Nephron (organoid): Measurements from ENCODE around the gene B3GNT3.

ENCODE experiments used
- H3K27ac Mint-ChIP-seq, 3 experiments: 2 replicates each; pipeline ENCODE4 v1.8.0; 2020; ENCODE audit warnings: mixed read lengths in 3 of 3, mild to moderate bottlenecking in 2 of 3, moderate library complexity in 1 of 3
- H3K27me3 Mint-ChIP-seq: 2 replicates; pipeline ENCODE4 v1.8.0; 2021; ENCODE audit warnings: low read depth, mild to moderate bottlenecking, moderate library complexity, mixed read lengths
- H3K36me3 Mint-ChIP-seq: 2 replicates; pipeline ENCODE4 v1.8.0; 2020; ENCODE audit warnings: low read depth, mixed read lengths
- H3K4me1 Mint-ChIP-seq: 2 replicates; pipeline ENCODE4 v1.8.0; 2020; ENCODE audit warnings: mixed read lengths
- H3K4me3 Mint-ChIP-seq, 3 experiments: 2 replicates each; pipeline ENCODE4 v1.8.0; 2020; ENCODE audit warnings: mild to moderate bottlenecking in 3 of 3, mixed read lengths in 3 of 3, moderate library complexity in 2 of 3
- H3K9me3 Mint-ChIP-seq: 2 replicates; pipeline ENCODE4 v1.8.0; 2020; ENCODE audit warnings: mixed read lengths
- TF ChIP-seq, protein P1 (sequence below), 3 experiments: fragments of 200-600 bp; sonication (generic); IDR thresholded peaks; one replicate each; pipeline ENCODE4 v1.5.0; 2021; ENCODE audit warnings: antibody characterized with exemption in 3 of 3; ENCODE audit not compliant: unreplicated experiment in 3 of 3

B3GNT3 gene

DNA sequence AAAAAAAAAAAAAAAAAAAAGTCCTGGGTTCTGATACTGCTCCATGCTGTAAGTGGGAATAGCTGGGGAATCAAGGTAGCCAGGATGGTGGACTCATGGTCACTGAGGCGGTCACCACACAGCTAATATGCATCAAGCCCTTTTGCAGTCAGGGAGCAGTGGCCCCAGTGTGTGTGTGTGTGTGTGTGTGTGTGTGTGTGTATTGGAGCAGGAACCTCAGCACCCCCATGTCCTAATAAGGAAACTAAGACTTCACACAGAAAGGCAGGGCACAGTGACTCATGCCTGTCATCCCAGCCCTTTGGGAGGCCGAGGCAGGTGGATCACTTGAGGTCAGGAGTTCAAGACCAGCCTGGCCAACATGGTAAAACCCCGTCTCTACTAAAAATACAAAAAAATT, 12.0 kb downstream of the B3GNT3 start:
- TF ChIP-seq, protein P1, sequence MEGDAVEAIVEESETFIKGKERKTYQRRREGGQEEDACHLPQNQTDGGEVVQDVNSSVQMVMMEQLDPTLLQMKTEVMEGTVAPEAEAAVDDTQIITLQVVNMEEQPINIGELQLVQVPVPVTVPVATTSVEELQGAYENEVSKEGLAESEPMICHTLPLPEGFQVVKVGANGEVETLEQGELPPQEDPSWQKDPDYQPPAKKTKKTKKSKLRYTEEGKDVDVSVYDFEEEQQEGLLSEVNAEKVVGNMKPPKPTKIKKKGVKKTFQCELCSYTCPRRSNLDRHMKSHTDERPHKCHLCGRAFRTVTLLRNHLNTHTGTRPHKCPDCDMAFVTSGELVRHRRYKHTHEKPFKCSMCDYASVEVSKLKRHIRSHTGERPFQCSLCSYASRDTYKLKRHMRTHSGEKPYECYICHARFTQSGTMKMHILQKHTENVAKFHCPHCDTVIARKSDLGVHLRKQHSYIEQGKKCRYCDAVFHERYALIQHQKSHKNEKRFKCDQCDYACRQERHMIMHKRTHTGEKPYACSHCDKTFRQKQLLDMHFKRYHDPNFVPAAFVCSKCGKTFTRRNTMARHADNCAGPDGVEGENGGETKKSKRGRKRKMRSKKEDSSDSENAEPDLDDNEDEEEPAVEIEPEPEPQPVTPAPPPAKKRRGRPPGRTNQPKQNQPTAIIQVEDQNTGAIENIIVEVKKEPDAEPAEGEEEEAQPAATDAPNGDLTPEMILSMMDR (IDR thresholded peaks at IDR 0.05; ENCODE audit: unreplicated experiment in 3 of 3) = no peak
- no peaks in the 10 kb centered on the region for H3K4me1 Mint-ChIP-seq
- no peak overlapping the region for H3K4me3 Mint-ChIP-seq
- no peaks in the 10 kb centered on the region for H3K9me3 Mint-ChIP-seq
- no peaks in the 10 kb centered on the region for H3K36me3 Mint-ChIP-seq
- peaks cover 41% of the 10 kb centered on the region for H3K27me3 Mint-ChIP-seq
- no peak overlapping the region for H3K27ac Mint-ChIP-seq

GRCh38 chr19:17807731-17808316, 12.9 kb downstream of the B3GNT3 start:
- Mint-ChIP-seq H3K4me1 (no peaks in the 10 kb centered on the region), H3K36me3 (no peaks in the 10 kb centered on the region), H3K9me3 (no peaks in the 10 kb centered on the region), H3K27ac (no peak overlapping the region), H3K4me3 (no peak overlapping the region), H3K27me3 (peaks cover 40% of the 10 kb centered on the region)
- TF ChIP-seq, protein P1 (IDR thresholded peaks at IDR 0.05; ENCODE audit: unreplicated experiment in 3 of 3) = no peak

GRCh38 chr19:17811103-17811502, 16.2 kb downstream of the B3GNT3 start:
- peaks cover 29% of the 10 kb centered on the region for H3K27me3 Mint-ChIP-seq
- no peaks in the 10 kb centered on the region for H3K36me3 Mint-ChIP-seq
- no peaks in the 10 kb centered on the region for H3K4me1 Mint-ChIP-seq
- TF ChIP-seq, protein P1 (IDR thresholded peaks at IDR 0.05; ENCODE audit: unreplicated experiment in 3 of 3) = no peak
- no peaks in the 10 kb centered on the region for H3K9me3 Mint-ChIP-seq
- no peak overlapping the region for H3K4me3 Mint-ChIP-seq
- H3K27ac Mint-ChIP-seq = no peak overlapping the region

DNA sequence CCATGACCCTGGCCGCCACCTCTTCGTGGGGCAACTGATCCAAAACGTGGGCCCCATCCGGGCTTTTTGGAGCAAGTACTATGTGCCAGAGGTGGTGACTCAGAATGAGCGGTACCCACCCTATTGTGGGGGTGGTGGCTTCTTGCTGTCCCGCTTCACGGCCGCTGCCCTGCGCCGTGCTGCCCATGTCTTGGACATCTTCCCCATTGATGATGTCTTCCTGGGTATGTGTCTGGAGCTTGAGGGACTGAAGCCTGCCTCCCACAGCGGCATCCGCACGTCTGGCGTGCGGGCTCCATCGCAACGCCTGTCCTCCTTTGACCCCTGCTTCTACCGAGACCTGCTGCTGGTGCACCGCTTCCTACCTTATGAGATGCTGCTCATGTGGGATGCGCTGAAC, 16.7 kb downstream of the B3GNT3 start:
- Mint-ChIP-seq H3K36me3 (no peaks in the 10 kb centered on the region), H3K27me3 (peaks cover 27% of the 10 kb centered on the region), H3K4me1 (no peaks in the 10 kb centered on the region), H3K4me3 (no peak overlapping the region), H3K27ac (no peak overlapping the region), H3K9me3 (no peaks in the 10 kb centered on the region)
- TF ChIP-seq, protein P1 (IDR thresholded peaks at IDR 0.05; ENCODE audit: unreplicated experiment in 3 of 3) = no peak

DNA sequence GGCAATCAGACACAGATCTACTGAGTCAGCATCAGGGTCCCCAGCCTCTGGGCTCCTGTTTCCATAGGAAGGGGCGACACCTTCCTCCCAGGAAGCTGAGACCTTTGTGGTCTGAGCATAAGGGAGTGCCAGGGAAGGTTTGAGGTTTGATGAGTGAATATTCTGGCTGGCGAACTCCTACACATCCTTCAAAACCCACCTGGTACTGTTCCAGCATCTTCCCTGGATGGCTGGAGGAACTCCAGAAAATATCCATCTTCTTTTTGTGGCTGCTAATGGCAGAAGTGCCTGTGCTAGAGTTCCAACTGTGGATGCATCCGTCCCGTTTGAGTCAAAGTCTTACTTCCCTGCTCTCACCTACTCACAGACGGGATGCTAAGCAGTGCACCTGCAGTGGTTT, 17.2 kb downstream of the B3GNT3 start:
- TF ChIP-seq, protein P1 (IDR thresholded peaks at IDR 0.05; ENCODE audit: unreplicated experiment in 3 of 3) = no peak
- Mint-ChIP-seq H3K27ac (no peak overlapping the region), H3K9me3 (no peaks in the 10 kb centered on the region), H3K4me1 (no peaks in the 10 kb centered on the region), H3K27me3 (peaks cover 23% of the 10 kb centered on the region), H3K36me3 (no peaks in the 10 kb centered on the region), H3K4me3 (no peak overlapping the region)

GRCh38 chr19:17817668-17818363, 22.9 kb downstream of the B3GNT3 start:
- Mint-ChIP-seq H3K27me3 (peaks cover 5% of the 10 kb centered on the region), H3K4me3 (no peak overlapping the region), H3K4me1 (no peaks in the 10 kb centered on the region), H3K36me3 (no peaks in the 10 kb centered on the region), H3K9me3 (no peaks in the 10 kb centered on the region), H3K27ac (no peak overlapping the region)
- TF ChIP-seq, protein P1 (IDR thresholded peaks at IDR 0.05; ENCODE audit: unreplicated experiment in 3 of 3) = no peak
